HS-27A (cell line): ENCODE measurements around the gene POGZ.

Source experiments
- DNase-seq: peaks from one replicate; pipeline ENCODE4 v3.0.0-alpha.2; 2012; ENCODE audit warnings: low read depth, missing footprints

The POGZ gene, protein sequence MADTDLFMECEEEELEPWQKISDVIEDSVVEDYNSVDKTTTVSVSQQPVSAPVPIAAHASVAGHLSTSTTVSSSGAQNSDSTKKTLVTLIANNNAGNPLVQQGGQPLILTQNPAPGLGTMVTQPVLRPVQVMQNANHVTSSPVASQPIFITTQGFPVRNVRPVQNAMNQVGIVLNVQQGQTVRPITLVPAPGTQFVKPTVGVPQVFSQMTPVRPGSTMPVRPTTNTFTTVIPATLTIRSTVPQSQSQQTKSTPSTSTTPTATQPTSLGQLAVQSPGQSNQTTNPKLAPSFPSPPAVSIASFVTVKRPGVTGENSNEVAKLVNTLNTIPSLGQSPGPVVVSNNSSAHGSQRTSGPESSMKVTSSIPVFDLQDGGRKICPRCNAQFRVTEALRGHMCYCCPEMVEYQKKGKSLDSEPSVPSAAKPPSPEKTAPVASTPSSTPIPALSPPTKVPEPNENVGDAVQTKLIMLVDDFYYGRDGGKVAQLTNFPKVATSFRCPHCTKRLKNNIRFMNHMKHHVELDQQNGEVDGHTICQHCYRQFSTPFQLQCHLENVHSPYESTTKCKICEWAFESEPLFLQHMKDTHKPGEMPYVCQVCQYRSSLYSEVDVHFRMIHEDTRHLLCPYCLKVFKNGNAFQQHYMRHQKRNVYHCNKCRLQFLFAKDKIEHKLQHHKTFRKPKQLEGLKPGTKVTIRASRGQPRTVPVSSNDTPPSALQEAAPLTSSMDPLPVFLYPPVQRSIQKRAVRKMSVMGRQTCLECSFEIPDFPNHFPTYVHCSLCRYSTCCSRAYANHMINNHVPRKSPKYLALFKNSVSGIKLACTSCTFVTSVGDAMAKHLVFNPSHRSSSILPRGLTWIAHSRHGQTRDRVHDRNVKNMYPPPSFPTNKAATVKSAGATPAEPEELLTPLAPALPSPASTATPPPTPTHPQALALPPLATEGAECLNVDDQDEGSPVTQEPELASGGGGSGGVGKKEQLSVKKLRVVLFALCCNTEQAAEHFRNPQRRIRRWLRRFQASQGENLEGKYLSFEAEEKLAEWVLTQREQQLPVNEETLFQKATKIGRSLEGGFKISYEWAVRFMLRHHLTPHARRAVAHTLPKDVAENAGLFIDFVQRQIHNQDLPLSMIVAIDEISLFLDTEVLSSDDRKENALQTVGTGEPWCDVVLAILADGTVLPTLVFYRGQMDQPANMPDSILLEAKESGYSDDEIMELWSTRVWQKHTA (N-terminal part only)

GRCh38 chr1:151459331-151460046, at the start of gene POGZ:
Gene POGZ (minus strand): TSS chr1:151459494. CDS start chr1:151442204, 17,290 bp downstream.
- peak; percentile 85 for DNase-seq

- DNase-seq: no peak
Observed at GRCh38 chr1:151508833-151509232, 49.5 kb upstream of the POGZ start.

GRCh38 chr1:151504759-151505158, 45.5 kb upstream of the POGZ start:
- no peak for DNase-seq

DNA sequence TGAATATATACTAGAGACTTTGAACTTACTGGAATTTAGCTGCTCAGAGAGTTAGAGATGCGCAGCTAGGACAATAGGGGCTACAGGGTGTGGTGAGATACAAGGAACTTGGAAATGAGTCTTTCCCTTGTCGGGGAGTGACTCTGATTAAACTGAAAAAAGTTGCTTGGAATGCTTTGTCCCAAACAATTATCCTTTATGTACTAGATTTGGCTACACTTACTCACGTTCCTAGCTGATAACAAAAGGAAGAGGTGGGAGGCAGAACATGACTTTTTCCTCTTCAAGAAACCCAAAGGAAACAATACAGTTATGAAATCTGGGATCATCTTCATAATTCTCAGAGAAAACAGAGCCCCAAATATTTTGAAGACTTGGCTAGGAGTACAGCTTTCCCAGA, 45.0 kb upstream of the POGZ start:
- DNase-seq: no peak

DNA sequence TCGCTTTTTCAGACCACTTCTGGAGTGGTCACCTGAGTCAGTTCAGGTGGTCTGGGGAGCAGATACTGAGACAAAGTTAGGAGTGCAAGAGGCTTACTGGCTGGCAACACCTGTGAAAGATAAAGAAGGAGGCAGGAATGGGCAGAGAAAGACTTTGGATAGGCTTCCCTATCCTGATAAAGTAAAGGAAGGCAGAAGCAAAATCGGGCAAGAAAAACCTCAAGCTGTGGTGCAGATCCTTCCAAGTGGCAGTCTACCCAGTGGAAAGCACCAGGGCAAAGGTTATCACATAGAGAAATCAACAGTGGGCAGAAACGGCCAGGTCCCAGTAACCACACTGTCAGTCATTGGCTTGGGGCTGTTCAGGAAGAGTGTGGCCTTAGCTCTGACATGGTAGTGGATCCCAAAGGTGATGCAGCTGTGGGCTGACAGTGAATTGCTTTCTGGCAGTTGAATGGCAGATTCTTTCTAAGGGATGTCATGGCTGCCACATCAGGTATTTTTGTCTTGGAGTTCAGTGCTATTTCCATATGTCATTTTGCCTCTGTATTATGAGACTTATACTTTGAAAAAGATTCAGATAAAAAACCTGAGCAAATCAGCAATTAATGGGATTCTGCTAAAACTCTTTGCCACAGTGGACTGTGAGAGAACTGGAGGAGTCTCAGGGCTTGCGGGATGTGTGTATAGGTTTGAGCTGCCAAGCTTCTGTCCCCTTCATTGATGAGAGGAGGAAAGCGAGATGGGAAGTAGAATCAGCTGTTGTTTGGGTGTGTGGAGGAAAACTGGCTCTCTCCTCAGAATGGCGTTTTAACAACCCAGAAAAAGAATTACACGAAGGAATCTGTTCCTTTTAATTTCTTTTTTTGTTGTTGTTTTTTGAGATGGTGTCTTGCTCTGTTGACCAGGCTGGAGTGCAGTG, 43.8 kb upstream of the POGZ start:
- DNase-seq: no peak

DNA sequence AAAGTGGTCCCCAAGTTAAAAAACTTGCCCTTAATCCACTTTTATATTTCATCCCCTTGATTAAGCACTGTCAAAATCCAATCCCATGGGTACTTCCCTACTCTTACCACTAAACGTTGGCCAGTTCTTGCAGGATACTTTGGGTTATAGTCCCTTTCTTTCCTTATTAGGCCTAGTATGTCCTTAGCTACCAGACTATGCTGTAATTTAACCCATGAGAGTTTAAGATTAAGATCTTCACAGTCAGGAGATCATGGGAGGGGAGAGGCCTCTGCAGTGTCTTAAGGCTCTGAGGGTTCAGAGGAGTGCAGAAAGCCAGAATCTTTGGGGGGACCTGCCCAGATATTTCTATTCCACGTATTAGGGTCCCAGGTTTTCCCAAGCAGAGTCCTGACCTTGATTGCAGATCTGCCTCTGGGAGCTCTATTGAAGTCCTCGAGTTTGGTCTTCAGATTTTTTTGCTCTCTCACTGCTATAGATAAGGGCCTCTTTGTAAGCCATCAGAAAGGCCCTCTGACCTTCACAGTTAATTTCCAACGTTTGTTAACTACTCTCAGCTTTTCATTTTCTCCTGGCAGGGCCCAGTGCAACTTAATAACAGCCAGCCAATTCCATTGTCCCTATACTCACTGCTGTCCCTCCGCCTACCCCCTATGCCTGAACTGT, 42.9 kb upstream of the POGZ start:
- DNase-seq: no peak

GRCh38 chr1:151501474-151501873, 42.2 kb upstream of the POGZ start:
- DNase-seq: no peak

DNA sequence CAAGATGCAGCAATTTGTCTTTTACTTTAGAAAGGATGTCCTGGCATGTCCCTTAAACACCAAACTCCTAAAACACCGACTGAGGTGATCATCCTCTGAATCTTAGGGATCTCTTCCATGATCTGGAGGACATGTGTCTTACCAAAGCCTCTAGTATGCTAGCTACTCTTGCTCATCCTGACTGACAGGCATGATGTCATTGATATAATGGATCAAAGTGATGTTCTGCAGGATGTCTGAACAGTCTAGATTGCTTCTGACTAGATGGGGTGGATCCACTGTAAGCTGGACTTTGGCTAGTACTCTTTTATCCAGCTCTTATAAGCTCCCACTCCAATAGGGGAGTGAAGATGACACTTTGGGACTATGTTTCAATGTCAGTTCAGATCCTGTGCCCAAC, 40.6 kb upstream of the POGZ start:
- DNase-seq: no peak

DNA sequence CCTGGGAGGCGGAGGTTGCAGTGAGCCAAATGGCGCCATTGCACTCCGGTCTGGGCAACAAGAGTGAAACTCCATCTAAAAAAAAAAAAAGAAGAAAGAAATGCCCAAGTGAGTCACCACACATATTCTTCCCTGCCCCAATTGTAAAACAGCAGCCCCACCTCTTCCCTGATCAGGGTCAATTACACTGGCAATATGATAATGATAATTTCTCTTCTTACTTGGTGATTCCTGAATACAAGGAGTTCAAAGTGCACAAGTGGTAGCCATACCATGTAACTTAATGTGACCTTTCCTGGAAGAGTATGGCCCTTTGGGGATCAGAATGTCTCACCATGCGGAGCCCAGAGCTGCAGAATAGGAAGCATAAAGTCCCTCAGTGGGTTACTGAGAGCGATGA, 40.1 kb upstream of the POGZ start:
- DNase-seq: no peak

DNA sequence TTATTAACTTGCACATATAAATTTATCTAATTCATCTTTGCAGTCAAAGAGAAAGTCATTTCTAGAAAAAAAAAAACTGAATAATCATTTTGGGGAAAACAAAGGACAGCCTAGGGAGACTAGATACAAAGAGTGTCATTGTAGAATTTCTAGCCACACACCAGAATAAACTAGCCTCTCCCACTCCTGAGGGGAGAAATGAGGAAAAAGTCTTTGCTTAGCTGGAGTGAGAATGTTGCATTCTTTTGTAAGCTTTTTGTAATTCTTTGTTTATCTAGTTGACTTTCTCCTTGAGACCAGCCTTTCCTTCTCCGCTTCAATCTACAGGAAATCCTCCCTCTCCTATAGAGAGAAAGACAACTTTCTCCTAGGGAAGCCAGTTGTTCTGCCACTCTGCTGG, 36.0 kb upstream of the POGZ start:
- DNase-seq: no peak

- DNase-seq: peak; percentile 64
Observed at GRCh38 chr1:151494741-151495281, 35.5 kb upstream of the POGZ start.

DNA sequence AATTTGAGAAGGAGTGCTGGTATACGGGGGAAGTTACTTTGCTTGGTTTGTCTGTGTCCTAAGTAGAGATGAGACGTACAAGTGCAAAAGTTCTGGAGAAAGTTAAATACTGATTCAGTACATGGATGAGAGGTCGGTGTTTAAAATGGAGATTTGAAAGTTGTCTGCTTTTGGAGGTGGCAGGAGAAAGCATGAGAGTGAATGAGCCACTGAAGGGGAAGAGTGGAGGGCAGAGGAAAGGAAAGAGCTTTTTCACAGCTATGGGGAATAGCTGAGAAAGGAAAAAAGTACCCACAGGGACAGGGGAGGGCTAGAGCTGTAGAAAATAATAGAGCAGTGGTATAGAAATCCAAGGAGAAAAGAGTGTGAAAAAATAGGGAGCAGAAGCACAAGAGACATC, 33.7 kb upstream of the POGZ start:
- no peak for DNase-seq

GRCh38 chr1:151492120-151492519, 32.8 kb upstream of the POGZ start:
- DNase-seq: no peak

- DNase-seq: no peak
Observed at GRCh38 chr1:151491641-151492040, 32.3 kb upstream of the POGZ start.

DNA sequence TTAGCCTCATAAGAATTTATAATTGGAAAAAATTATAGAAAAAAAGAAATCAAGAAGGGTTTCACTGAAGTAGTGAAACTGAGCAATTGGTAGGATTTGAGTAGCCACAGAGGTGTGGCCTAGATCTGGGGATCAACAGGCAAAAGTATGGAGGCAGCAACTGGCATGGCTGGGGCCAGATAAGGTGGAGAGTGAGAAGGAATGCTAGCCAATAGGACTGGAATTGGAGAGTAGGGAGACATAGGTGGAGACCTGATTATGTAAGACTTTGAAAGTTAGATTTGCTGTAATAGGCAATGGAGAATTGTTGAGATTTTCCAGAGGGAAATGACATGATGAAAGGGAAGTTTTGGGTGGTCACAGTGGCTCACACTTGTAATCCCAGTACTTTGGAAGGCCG, 27.3 kb upstream of the POGZ start:
- no peak for DNase-seq

- no peak for DNase-seq
Observed at GRCh38 chr1:151485685-151486255, 26.5 kb upstream of the POGZ start.

- DNase-seq: no peak
Observed at GRCh38 chr1:151482017-151482416, 22.7 kb upstream of the POGZ start.

DNA sequence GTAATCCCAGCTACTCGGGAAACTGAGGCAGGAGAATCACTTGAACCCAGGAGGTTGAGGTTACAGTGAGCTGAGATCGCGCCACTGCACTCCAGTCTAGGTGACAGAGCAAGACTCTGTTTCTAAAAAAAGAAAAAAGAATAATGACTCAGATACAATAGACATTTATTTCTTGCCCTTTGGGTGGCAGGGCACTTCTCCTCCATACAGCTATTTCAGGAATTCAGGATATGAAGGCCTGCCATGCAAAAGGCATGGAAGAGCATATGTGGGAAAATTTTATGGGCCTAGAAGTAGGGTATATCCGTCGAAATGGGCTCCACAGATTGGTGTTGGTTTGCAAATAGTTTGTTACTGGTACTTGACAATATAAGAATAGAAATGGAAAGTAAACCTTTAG, 20.2 kb upstream of the POGZ start:
- DNase-seq: no peak

GRCh38 chr1:151478923-151479322, 19.6 kb upstream of the POGZ start:
- no peak for DNase-seq
